H9 (cell line): Measurements from ENCODE around the gene CCSER1. TPM values are rescaled to one million over a fixed set of nuclear protein-coding genes. Genes with fewer than 3 reads are reported as not detected.

Source experiments
- DNase-seq: peaks from one replicate; pipeline ENCODE4 v3.0.0-alpha.2; 2017
- H2AFZ ChIP-seq: one replicate; pipeline ENCODE4 v1.6.1; 2013; ENCODE audit warnings: mild to moderate bottlenecking, low read length, control low read depth, moderate library complexity
- H2AK5ac ChIP-seq: 2 replicates; pipeline ENCODE4 v1.6.1; 2013; ENCODE audit warnings: low read length, control low read depth, mixed read lengths; ENCODE audit not compliant: insufficient read length
- H2BK120ac ChIP-seq: one replicate; pipeline ENCODE4 v1.6.1; 2013; ENCODE audit warnings: low read depth, mild to moderate bottlenecking, low read length, control low read depth, inconsistent platforms; ENCODE audit not compliant: poor library complexity, severe bottlenecking
- H2BK12ac ChIP-seq: 2 replicates; pipeline ENCODE4 v1.6.1; 2013; ENCODE audit warnings: low read length, control low read depth, mixed read lengths, low read depth; ENCODE audit not compliant: insufficient read length
- H2BK15ac ChIP-seq: 2 replicates; pipeline ENCODE4 v1.6.1; 2013; ENCODE audit warnings: low read depth, low read length, control low read depth
- H2BK20ac ChIP-seq: one replicate; pipeline ENCODE4 v1.6.1; 2013; ENCODE audit warnings: low read depth, mild to moderate bottlenecking, low read length, control low read depth, inconsistent platforms; ENCODE audit not compliant: poor library complexity, severe bottlenecking
- H2BK5ac ChIP-seq: 2 replicates; pipeline ENCODE4 v1.6.1; 2013; ENCODE audit warnings: low read length, control low read depth, mixed read lengths; ENCODE audit not compliant: insufficient read length
- H3K14ac ChIP-seq: 2 replicates; pipeline ENCODE4 v1.6.1; 2013; ENCODE audit warnings: low read length, control low read depth; ENCODE audit not compliant: insufficient read depth
- H3K18ac ChIP-seq: 2 replicates; pipeline ENCODE4 v1.6.1; 2013; ENCODE audit warnings: low read depth, mild to moderate bottlenecking, mixed read lengths, low read length, control low read depth; ENCODE audit not compliant: insufficient read length
- H3K23ac ChIP-seq: 2 replicates; pipeline ENCODE4 v1.6.1; 2013; ENCODE audit warnings: low read length, control low read depth, mixed read lengths, low read depth; ENCODE audit not compliant: insufficient read length
- H3K23me2 ChIP-seq: 2 replicates; pipeline ENCODE4 v1.6.1; 2013; ENCODE audit warnings: low read depth, mild to moderate bottlenecking, mixed read lengths, low read length, control low read depth; ENCODE audit not compliant: insufficient read length, poor library complexity, severe bottlenecking
- H3K27ac ChIP-seq: 2 replicates; pipeline ENCODE4 v1.5.1; 2013; ENCODE audit warnings: low read length, control low read depth, mixed read lengths, low read depth; ENCODE audit not compliant: insufficient read length
- H3K27me3 ChIP-seq: 2 replicates; pipeline ENCODE4 v1.6.1; 2013; ENCODE audit warnings: low read length, control low read depth, inconsistent platforms; ENCODE audit not compliant: insufficient read depth
- H3K4ac ChIP-seq: 2 replicates; pipeline ENCODE4 v1.6.1; 2013; ENCODE audit warnings: low read depth, mild to moderate bottlenecking, control low read depth, inconsistent platforms, low read length, moderate library complexity
- H3K4me1 ChIP-seq: 2 replicates; pipeline ENCODE4 v1.6.1; 2013; ENCODE audit warnings: low read length, control low read depth, inconsistent platforms; ENCODE audit not compliant: insufficient read depth
- H3K4me2 ChIP-seq: 2 replicates; pipeline ENCODE4 v1.6.1; 2013; ENCODE audit warnings: low read length, control low read depth, mixed read lengths; ENCODE audit not compliant: insufficient read length, insufficient read depth
- H3K56ac ChIP-seq: 2 replicates; pipeline ENCODE4 v1.6.1; 2013; ENCODE audit warnings: low read depth, mild to moderate bottlenecking, mixed read lengths, low read length, control low read depth; ENCODE audit not compliant: insufficient read length
- H3K79me1 ChIP-seq: 2 replicates; pipeline ENCODE4 v1.6.1; 2013; ENCODE audit warnings: low read depth, mild to moderate bottlenecking, moderate library complexity, low read length, control low read depth, inconsistent platforms; ENCODE audit not compliant: insufficient read depth, poor library complexity, severe bottlenecking
- H3K79me2 ChIP-seq: 2 replicates; pipeline ENCODE4 v1.6.1; 2013; ENCODE audit warnings: low read length, control low read depth, inconsistent platforms; ENCODE audit not compliant: insufficient read depth
- H3K9ac ChIP-seq: 2 replicates; pipeline ENCODE4 v1.6.1; 2013; ENCODE audit warnings: low read length, control low read depth, mixed read lengths; ENCODE audit not compliant: insufficient read length; ENCODE audit errors: extremely low read depth
- H3K9me3 ChIP-seq: one replicate; pipeline ENCODE4 v1.6.1; 2013; ENCODE audit warnings: low read depth, low read length, inconsistent platforms; ENCODE audit not compliant: control insufficient read depth
- H3T11ph ChIP-seq: one replicate; pipeline ENCODE4 v1.6.1; 2013; ENCODE audit warnings: mild to moderate bottlenecking, low read length, control low read depth, inconsistent platforms
- H4K20me1 ChIP-seq: one replicate; pipeline ENCODE4 v1.6.1; 2013; ENCODE audit not compliant: control insufficient read depth, insufficient read length, insufficient read depth
- H4K5ac ChIP-seq: 2 replicates; pipeline ENCODE4 v1.6.1; 2013; ENCODE audit warnings: low read depth, mild to moderate bottlenecking, mixed read lengths, low read length, control low read depth; ENCODE audit not compliant: insufficient read length
- H4K8ac ChIP-seq: replicated peaks from 2 replicates; pipeline ENCODE4 v1.6.1; 2013; ENCODE audit warnings: low read length, control low read depth, mixed read lengths, low read depth; ENCODE audit not compliant: insufficient read length
- H4K91ac ChIP-seq: 2 replicates; pipeline ENCODE4 v1.6.1; 2013; ENCODE audit warnings: low read depth, mild to moderate bottlenecking, moderate library complexity, mixed read lengths, low read length, control low read depth; ENCODE audit not compliant: insufficient read length
- H3K27ac Mint-ChIP-seq, 3 experiments: 2 replicates in 2 of 3; 3 replicates in 1 of 3; pipeline ENCODE4 v1.8.0; 2020 to 2021; ENCODE audit warnings: mixed read lengths in 3 of 3, mild to moderate bottlenecking in 1 of 3, moderate library complexity in 1 of 3
- H3K27me3 Mint-ChIP-seq: 2 replicates; pipeline ENCODE4 v1.8.0; 2021; ENCODE audit warnings: low read depth, mild to moderate bottlenecking, moderate library complexity, mixed read lengths
- H3K36me3 Mint-ChIP-seq, 3 experiments: 2 replicates in 2 of 3; 3 replicates in 1 of 3; pipeline ENCODE4 v1.8.0; 2020 to 2021; ENCODE audit warnings: low read depth in 3 of 3, mixed read lengths in 3 of 3; ENCODE audit not compliant: insufficient read depth in 1 of 3
- H3K4me1 Mint-ChIP-seq, 2 experiments: 2 replicates each; pipeline ENCODE4 v1.8.0; 2020; ENCODE audit warnings: mixed read lengths in 2 of 2
- H3K4me3 Mint-ChIP-seq, 2 experiments: 2 replicates in 1 of 2; 3 replicates in 1 of 2; pipeline ENCODE4 v1.8.0; 2020 to 2021; ENCODE audit warnings: mild to moderate bottlenecking in 2 of 2, mixed read lengths in 2 of 2, moderate library complexity in 1 of 2
- H3K9me3 Mint-ChIP-seq, 2 experiments: 2 replicates in 1 of 2; 3 replicates in 1 of 2; pipeline ENCODE4 v1.8.0; 2020; ENCODE audit warnings: mild to moderate bottlenecking in 2 of 2, mixed read lengths in 2 of 2, moderate library complexity in 1 of 2
- WGBS: extraction: QIAGEN DNeasy Blood & Tissue Kit; methylation state at CpG from one replicate; pipeline ENCODE4 v1.1.7; 2013; ENCODE audit warnings: missing lambda C conversion rate, low lambda C conversion rate, mixed read lengths; ENCODE audit not compliant: insufficient read length; ENCODE audit errors: extremely low coverage; 5-methylcytosine and 5-hydroxymethylcytosine counted together
- total RNA-seq: library from RNA; stranded (reverse); gene quantifications from 2 replicates; pipeline ENCODE4 v1.2.1, GENCODE V29; 2021
- TF ChIP-seq, protein P1 (sequence below): fragments of 200-600 bp; sonication (generic); conservative IDR thresholded peaks from 3 replicates; pipeline ENCODE4 v1.8.0; 2021; ENCODE audit warnings: antibody characterized with exemption, mild to moderate bottlenecking

CCSER1 gene
- total RNA-seq, 1 experiment from 2014 or later = 0.37 TPM

DNA sequence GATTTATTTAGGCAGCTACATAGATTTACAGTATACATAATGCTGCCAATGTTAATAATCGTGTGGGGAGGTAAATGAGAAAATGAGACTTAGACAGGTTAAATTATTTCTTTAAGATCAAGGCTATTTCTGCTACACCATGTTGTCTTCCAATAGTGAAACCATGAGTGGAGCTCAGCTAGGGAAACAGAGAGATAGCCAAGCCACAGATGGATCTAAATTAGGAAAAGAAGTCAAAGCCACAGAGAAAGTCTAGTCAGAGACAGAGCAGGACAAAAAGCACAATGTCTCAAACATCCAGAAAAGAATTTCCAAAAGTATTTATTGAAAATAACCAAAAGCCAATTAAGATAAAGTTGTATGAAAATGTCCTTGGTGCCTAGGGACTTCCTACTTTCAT is 1309.4 kb downstream of the CCSER1 start:
- peaks cover 17 to 26% of the 10 kb centered on the region in 2 experiments for H3K9me3 Mint-ChIP-seq
- Histone ChIP-seq H3K4me1 (no peaks in the 10 kb centered on the region), H3K4ac (no peak overlapping the region), H3K23me2 (no peaks in the 10 kb centered on the region), H3K18ac (no peak overlapping the region), H2BK5ac (no peak overlapping the region), H4K8ac (no peak overlapping the region), H3K9me3 (no peaks in the 10 kb centered on the region), H3K79me2 (no peaks in the 10 kb centered on the region), H4K91ac (no peak overlapping the region), H3K23ac (no peak overlapping the region), H4K5ac (no peak overlapping the region), H2BK15ac (no peak overlapping the region), H3K56ac (no peak overlapping the region), H3K4me2 (no peak overlapping the region), H2AFZ (no peak overlapping the region), H3K14ac (no peak overlapping the region), H2BK20ac (no peak overlapping the region), H3K79me1 (no peaks in the 10 kb centered on the region), H2BK12ac (no peak overlapping the region), H3K27me3 (no peaks in the 10 kb centered on the region), H2AK5ac (no peak overlapping the region), H4K20me1 (no peaks in the 10 kb centered on the region), H2BK120ac (no peak overlapping the region), H3K9ac (no peak overlapping the region), H3K27ac (no peak overlapping the region), H3T11ph (no peak overlapping the region)
- peaks cover 6 to 26% (median 7%) of the 10 kb centered on the region in 3 experiments; a peak in 6 of 7 replicates for H3K36me3 Mint-ChIP-seq
- H3K4me1 Mint-ChIP-seq = no peaks in the 10 kb centered on the region
- H3K27me3 Mint-ChIP-seq = no peaks in the 10 kb centered on the region
- no CpG with 5 or more reads among the region's 1 CpG for WGBS
- TF ChIP-seq, protein P1, sequence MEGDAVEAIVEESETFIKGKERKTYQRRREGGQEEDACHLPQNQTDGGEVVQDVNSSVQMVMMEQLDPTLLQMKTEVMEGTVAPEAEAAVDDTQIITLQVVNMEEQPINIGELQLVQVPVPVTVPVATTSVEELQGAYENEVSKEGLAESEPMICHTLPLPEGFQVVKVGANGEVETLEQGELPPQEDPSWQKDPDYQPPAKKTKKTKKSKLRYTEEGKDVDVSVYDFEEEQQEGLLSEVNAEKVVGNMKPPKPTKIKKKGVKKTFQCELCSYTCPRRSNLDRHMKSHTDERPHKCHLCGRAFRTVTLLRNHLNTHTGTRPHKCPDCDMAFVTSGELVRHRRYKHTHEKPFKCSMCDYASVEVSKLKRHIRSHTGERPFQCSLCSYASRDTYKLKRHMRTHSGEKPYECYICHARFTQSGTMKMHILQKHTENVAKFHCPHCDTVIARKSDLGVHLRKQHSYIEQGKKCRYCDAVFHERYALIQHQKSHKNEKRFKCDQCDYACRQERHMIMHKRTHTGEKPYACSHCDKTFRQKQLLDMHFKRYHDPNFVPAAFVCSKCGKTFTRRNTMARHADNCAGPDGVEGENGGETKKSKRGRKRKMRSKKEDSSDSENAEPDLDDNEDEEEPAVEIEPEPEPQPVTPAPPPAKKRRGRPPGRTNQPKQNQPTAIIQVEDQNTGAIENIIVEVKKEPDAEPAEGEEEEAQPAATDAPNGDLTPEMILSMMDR = no peak
- no peak for DNase-seq
- H3K27ac Mint-ChIP-seq = no peak overlapping the region
- no peak overlapping the region for H3K4me3 Mint-ChIP-seq
